Central memory CD4-positive, alpha-beta T cell (primary cell): ENCODE measurements around the gene SLC47A1.

Experiments used
- DNase-seq: peaks from one replicate; pipeline ENCODE4 v3.0.0; 2022

SLC47A1 gene

DNA sequence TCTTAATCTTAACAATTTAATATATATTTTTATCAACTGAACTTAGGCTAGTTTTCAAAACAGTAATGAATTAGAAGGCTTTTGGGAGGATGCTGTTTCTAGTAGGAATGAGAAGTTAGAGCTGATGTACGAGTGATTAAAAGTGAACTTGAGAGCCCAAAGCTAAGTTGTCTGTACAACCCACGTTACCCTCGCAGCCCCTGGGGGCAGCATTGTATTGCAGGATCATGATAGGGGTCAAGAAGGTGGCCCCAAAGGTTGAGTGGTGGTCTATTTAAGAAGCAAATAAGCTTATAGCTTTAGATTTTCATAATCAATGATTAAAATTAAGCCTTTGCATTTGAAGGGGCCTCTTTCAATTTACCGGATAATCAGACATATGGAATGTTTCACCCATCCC lies 81.2 kb downstream of the SLC47A1 start:
- DNase-seq, result no peak

GRCh38 chr17:19618015-19618414 lies 84.4 kb downstream of the SLC47A1 start:
- no peak for DNase-seq

- no peak for DNase-seq
Measured at GRCh38 chr17:19619705-19620325, 86.2 kb downstream of the SLC47A1 start.

DNA sequence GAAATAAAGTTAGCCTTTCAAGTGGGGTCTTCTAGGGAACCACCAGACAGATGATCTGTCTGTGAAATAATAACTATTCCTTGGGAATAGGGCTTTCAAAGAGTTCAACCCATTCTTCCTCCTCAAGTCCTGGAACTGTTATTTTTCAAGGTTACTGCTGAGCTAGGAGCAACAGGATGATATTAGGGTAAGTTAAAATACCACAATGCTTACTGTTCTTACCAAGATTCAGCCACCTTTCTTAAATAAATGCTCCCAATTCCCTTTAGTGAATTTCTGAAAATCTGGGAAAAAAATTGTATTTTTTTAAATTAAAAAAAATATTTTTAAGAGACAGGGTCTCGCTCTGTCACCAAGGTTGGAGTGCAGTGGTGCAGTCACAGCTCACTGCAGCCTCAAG lies 88.0 kb downstream of the SLC47A1 start:
- no peak for DNase-seq

GRCh38 chr17:19626079-19626478 lies 92.4 kb downstream of the SLC47A1 start:
- DNase-seq, result no peak
